Activated T-cell treated with anti-CD3 and anti-CD28 coated beads, Interleukin-2, amount 50 U/mL, for 4 hours (primary cell): ENCODE data around the gene HES4. TPM values are rescaled to one million over a fixed set of nuclear protein-coding genes. Genes with fewer than 3 reads are reported as not detected.
"Not testable (repeated sequence)": the region's sequence is repeated elsewhere in the genome, so short reads cannot be mapped to it uniquely, and the experiment has no call there.

Experiments
- ATAC-seq, 2 donors: fragments of 200-7000 bp; cut with Tn5 transposase; one replicate each; pipeline ENCODE4 v1.10.0; 2021
- DNase-seq: peaks from one replicate; pipeline ENCODE4 v3.0.0-alpha.2; 2020
- H3K27me3 Mint-ChIP-seq: one replicate; pipeline ENCODE4 v1.8.0; 2021; ENCODE audit warnings: low read depth, mixed read lengths
- H3K36me3 Mint-ChIP-seq: one replicate; pipeline ENCODE4 v1.8.0; 2022; ENCODE audit warnings: mixed read lengths; ENCODE audit not compliant: insufficient read depth
- H3K4me1 Mint-ChIP-seq: one replicate; pipeline ENCODE4 v1.8.0; 2021; ENCODE audit warnings: low read depth, mixed read lengths
- H3K4me3 Mint-ChIP-seq: one replicate; pipeline ENCODE4 v1.8.0; 2021; ENCODE audit warnings: mild to moderate bottlenecking, moderate library complexity, mixed read lengths
- H3K9me3 Mint-ChIP-seq: one replicate; pipeline ENCODE4 v1.8.0; 2021; ENCODE audit warnings: mixed read lengths
- total RNA-seq, 3 donors: library from RNA; stranded (reverse); gene quantifications; one replicate each; pipeline ENCODE4 v1.2.1, GENCODE V29; 2021

HES4 gene
- total RNA-seq, 3 donors from 2014 or later = 1.3 to 3.0 (median 2.7) TPM

DNA sequence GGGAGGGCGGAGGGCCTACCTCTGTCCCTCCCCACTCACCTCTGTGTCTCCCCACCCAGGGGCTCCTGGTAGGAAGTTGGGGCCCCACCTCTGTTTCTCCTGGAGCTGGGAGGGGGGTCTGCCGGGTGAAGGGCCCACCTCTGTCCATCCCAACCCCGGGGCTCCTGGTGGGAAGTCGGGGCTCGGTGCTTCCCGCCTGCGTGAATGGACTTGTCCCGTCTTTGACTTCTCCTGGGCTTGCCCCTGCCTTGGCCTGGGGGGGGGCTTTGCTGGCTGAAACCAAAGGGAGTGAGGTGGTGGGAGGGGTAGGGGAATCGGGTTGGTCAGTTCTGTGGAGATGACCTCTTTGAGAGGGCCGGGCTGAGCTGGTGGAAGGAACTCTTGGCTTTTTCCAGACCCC, 25.8 kb upstream of the HES4 start:
- ATAC-seq (no peak), DNase-seq (no peak)
- Mint-ChIP-seq H3K4me3 (no peak overlapping the region), H3K4me1 (peaks cover 1% of the 10 kb centered on the region), H3K36me3 (no peaks in the 10 kb centered on the region), H3K9me3 (no peaks in the 10 kb centered on the region), H3K27me3 (peaks cover 2% of the 10 kb centered on the region)

DNA sequence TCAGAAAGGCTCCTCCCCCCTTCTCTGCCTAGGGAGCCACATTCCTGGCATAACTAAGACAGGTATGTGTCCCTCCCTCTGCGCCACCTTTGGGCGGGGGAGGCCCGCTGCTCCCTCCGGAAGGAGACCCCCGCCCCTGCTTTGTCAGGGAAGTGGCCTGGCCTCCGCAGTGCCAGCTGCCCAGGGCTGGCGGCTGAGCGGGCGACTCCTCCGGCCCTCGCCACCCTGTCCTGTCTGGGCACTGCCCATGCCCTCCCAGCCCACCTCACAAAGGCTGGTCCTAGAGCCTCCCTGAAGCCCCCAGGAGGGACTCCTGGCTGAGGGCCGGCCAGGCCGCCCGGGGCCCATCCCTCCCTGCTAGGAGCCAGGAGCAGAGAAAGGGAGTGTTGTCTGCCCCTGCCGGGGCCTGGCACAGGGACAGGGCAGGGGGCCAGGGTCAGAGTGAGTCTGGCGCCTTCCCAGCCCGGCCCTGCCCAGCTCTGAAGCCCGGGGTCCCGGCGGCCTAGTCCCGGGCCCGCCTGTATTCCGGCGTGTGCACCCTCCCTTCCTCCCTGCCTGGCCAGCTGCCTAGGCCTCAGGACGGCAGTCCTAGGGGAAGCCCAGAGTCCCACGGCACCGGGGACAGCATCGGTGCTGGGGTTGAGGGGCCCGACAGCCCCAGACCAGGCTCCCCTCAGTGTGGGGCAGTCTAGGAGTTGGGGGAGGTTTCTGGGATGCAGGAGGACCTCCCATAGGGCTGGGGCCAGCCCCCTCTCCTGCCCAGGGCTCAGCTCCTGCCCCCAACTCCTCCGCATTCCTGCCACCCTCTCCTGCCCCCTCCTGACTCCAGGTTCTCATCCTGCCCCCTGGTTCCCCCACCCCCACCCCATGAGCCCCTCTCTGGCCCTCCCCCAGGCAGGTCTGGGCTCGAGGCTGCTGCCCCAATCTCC, 25.1 kb upstream of the HES4 start:
- Mint-ChIP-seq H3K4me1 (peaks cover 1% of the 10 kb centered on the region), H3K9me3 (no peaks in the 10 kb centered on the region), H3K36me3 (no peaks in the 10 kb centered on the region), H3K4me3 (no peak overlapping the region), H3K27me3 (peaks cover 2% of the 10 kb centered on the region)
- DNase-seq (no peak), ATAC-seq (no peak)

DNA sequence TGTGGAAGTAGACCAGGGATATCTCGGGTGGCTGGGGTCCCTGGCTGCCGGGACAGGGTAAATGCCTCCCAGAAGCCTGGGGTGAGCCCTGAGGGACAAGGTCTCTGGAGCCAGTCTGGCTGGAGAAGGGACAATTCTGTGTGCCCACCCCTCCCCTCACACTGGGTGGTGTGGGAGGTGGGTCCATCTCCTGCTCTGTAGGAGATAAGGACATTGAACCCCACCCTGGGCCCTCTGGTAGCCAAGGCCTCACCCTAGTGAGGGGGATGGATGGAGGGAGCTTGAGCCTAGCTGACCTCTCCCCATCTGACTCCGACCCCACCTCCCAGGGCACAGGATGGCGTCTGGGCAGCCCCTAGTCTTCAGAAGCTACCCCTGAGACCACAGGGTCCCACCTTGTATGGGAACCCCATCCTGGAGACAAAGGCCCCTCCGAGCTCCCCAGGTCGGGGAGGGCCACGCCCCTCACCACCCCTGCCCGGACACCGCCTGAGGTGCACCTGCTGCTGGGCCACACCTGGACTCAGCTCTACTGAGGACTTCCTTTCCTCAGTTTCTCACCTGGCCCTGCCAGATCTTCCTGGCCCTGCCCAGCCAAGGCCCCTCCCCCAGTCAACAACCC, 24.4 kb upstream of the HES4 start:
- no peak overlapping the region for H3K4me3 Mint-ChIP-seq
- no peaks in the 10 kb centered on the region for H3K9me3 Mint-ChIP-seq
- no peak for DNase-seq
- ATAC-seq = no peak
- H3K27me3 Mint-ChIP-seq = peaks cover 2% of the 10 kb centered on the region
- H3K4me1 Mint-ChIP-seq = peaks cover 1% of the 10 kb centered on the region
- H3K36me3 Mint-ChIP-seq = no peaks in the 10 kb centered on the region

DNA sequence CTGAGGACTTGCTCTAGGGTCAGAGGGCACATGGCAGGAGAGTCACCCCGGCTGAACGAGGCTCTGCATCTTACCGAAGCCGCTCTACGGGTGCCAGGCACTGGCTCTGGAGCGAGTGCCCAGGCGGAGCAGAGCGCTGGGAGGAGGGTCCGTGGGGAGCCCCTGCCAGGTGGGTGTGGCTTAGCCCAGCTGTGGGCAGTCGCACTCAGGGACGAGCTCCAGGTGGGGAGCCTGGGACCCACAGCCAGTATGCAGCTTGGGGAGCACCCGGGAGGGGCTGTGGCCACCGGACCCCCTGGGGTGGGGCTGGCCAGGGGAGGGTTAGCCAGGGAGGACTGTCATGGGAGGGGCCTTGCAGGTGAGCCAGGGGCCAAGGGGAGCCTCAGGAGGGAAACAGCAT, 23.8 kb upstream of the HES4 start:
- Mint-ChIP-seq H3K4me3 (no peak overlapping the region), H3K27me3 (peaks cover 2% of the 10 kb centered on the region), H3K36me3 (no peaks in the 10 kb centered on the region), H3K4me1 (peaks cover 5% of the 10 kb centered on the region), H3K9me3 (no peaks in the 10 kb centered on the region)
- ATAC-seq (no peak), DNase-seq (no peak)

DNA sequence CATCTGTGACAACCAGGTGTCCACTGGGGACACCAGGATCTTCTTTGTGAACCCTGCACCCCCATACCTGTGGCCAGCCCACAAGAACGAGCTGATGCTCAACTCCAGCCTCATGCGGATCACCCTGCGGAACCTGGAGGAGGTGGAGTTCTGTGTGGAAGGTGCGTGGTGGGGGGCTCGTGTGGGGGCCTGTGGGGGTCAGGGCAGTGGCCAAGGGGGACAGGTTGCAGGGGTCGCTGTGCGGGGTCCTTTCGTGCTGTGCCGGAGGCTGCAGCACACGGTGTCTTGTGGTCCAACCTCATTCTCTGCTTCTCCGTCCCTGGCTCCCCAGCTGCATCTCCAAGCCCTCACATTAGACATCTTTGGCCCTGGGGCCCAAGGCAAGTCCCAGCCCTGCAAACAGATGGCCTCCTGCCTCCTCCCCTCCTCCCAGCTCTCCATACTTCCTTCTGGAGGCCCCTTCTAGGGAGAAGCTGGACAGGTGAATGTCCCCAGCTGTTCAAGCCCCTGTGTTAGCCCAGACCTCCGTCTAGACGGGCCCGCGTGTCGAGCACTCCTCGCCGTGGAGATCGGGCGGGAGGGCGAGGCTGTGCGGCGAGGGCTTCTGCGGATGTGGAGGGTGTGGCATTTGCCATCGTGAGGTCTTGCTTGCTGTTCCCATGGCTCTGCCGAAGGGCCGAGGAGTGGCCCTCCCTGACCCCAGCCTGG, 22.6 kb upstream of the HES4 start:
- ATAC-seq (no peak), DNase-seq (no peak)
- Mint-ChIP-seq H3K4me3 (no peak overlapping the region), H3K4me1 (peaks cover 5% of the 10 kb centered on the region), H3K27me3 (peaks cover 2% of the 10 kb centered on the region), H3K36me3 (no peaks in the 10 kb centered on the region), H3K9me3 (no peaks in the 10 kb centered on the region)

DNA sequence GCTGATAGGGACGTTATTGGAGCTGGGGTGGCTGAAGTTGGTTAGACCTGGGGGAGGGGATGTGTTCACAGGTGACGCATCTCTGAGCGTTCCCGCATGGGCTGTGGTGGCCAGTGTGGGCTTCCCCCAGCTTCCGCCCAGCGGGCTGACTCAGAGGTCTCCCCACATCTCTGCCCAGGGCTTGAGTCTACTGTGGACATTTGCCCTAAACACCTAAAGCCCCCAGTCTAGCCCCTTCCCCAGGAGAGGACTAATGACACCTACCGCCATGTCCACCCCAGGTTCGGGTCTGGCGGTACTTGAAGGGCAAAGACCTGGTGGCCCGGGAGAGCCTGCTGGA, 22.0 kb upstream of the HES4 start:
- Mint-ChIP-seq H3K27me3 (no peaks in the 10 kb centered on the region), H3K4me1 (peaks cover 10% of the 10 kb centered on the region), H3K4me3 (no peak overlapping the region), H3K9me3 (no peaks in the 10 kb centered on the region), H3K36me3 (peaks cover 2% of the 10 kb centered on the region)
- DNase-seq (no peak), ATAC-seq (no peak)

DNA sequence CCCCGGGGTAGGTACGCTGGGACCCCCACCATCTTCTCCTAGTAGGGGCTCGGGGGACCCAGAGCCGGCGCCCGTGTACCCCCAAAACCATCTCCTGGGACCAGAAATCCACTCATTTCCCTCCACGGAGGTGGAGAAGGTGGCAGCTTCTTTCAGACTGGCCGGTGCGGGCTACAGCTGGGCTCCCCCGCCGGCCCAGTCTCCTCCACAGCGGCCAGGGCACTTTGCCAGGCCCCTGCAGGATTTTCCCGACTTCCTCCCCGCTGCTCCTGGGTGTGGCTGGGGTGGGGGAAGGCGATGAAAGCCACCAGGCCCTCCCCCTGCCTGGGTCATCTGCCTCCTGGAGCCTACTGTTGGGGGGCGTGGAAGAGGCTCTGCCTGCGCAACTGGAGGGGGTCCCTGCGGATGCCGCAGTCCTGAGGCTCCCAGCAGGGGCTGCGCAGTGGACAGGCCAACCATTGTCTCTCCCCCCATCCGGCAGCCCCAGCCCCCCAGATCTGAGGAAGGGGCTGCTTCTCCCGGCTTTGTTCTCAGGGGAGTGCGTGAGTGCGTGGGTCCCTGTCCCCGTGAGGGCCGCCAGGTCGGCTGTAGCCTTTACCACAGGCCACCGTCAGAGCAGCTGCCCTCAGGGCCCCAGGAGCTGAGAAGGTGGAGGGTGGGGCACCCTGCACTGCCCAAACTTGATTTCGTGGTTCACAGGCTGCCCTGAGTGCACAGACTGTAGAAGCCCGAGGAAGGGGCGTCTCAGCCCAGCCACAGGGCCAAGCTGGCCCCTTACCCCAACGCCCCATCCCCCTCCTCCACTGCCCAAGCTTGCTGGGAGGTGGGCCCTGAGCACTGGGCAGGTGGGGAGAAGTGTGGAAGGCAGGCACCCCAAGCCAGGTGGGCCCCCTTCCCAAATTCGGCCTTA, 21.4 kb upstream of the HES4 start:
- Mint-ChIP-seq H3K27me3 (no peaks in the 10 kb centered on the region), H3K4me1 (peaks cover 10% of the 10 kb centered on the region), H3K36me3 (peaks cover 2% of the 10 kb centered on the region), H3K4me3 (peak overlapping the region; percentile 42), H3K9me3 (no peaks in the 10 kb centered on the region)
- DNase-seq (no peak), ATAC-seq (no peak)

DNA sequence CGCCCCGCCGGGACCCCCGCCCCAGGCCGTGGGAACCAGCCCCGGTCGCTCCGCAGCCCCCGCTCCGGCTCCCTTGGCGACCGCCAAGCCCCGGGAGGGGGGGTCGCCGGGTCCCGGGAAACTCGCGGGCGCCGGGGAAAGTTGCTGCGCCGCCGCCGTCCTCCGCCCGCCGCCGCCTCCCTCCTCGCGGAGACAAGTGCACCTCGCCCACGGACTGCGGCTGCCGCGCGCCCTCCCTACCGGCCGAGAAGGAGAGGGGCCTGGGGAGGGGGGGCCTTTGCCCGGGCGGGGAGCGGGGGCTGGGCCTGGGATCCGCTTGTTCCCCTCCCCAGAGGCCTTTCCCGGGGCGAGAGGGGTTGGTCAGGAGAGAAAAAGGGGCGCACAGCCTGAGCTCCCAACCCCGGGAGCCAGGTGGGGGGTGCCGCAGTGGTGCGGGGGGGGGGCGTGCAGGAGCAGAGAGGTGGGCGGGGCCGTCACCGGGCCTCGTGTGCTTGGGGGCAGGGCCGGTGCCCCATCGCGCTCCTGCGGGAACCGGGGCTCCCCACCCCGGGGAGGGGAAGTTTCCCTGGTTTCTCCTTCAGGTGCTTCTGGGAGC, 20.6 kb upstream of the HES4 start:
- no peak overlapping the region for H3K4me3 Mint-ChIP-seq
- peak; percentile 47 for DNase-seq
- ATAC-seq = peak in 1 of 2 donors; percentile 23
- no peaks in the 10 kb centered on the region for H3K27me3 Mint-ChIP-seq
- peaks cover 10% of the 10 kb centered on the region for H3K4me1 Mint-ChIP-seq
- peaks cover 2% of the 10 kb centered on the region for H3K36me3 Mint-ChIP-seq
- no peaks in the 10 kb centered on the region for H3K9me3 Mint-ChIP-seq

DNA sequence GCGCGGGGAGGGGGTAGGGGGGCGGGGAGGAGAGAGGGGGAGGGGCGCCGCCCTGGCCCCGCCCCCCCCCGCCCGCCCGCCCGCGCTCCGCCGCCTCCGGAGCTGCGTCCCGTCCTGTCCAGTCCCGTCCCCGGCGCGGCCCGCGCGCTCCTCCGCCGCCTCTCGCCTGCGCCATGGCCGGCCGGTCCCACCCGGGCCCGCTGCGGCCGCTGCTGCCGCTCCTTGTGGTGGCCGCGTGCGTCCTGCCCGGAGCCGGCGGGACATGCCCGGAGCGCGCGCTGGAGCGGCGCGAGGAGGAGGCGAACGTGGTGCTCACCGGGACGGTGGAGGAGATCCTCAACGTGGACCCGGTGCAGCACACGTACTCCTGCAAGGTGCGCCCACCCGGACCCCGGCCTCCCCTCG, 20.1 kb upstream of the HES4 start, which contains the start of gene AGRN:
Gene AGRN, plus strand, starts transcription at position 121 of the 405 bp plus-strand sequence. Its CDS starts 53 bp downstream, at position 174.
- H3K4me3 Mint-ChIP-seq = peak within 1 kb of the TSS; percentile 64
- ATAC-seq = peak; percentile 35 to 41
- DNase-seq = no peak
- H3K36me3 Mint-ChIP-seq = peaks cover 2% of the 10 kb centered on the region
- H3K27me3 Mint-ChIP-seq = no peaks in the 10 kb centered on the region
- peaks cover 10% of the 10 kb centered on the region for H3K4me1 Mint-ChIP-seq
- H3K9me3 Mint-ChIP-seq = no peaks in the 10 kb centered on the region

DNA sequence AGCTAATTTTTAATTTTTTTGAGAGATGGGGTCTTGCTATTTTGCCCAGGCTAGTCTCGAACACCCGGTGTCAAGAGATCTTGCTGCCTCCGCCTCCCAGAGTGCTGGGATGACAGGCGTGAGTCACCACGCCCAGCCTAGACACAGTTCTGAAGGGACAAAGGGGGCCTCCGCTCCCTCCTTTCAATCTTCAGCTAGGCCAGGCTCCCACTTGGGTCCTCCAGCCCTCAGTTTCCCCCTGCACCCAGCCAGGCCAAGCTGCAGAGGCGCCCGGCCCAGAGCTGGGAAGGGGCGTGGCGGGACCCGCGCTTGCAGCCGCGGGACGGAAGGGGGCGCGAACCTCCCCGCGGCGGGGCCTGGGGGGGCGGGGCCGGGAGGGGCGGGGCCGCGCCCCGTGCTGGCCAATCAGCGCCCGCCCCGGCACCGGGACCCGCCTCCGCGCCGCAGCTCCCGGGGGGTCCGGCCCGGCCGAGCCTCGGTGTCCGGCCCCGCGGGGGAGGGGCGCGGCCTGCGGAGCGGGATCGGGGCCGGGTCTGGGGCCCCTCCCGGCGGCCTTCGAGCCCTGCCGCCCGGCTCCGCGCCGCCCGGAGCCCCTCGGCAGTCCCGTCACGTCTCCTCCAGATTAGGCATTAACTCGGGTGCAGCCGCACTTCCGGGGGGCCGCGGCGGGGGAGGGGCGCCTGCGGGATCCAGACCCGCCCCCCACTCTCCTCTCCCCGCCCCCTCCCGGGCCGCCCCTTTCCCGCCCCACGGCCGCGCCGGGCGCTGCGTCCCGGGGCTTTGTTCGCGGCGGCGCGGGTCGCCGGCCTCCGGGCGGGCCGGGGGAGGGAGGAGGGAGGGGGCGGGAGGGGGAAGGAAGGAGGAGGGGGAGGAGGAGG, 19.5 kb upstream of the HES4 start:
- H3K27me3 Mint-ChIP-seq = no peaks in the 10 kb centered on the region

DNA sequence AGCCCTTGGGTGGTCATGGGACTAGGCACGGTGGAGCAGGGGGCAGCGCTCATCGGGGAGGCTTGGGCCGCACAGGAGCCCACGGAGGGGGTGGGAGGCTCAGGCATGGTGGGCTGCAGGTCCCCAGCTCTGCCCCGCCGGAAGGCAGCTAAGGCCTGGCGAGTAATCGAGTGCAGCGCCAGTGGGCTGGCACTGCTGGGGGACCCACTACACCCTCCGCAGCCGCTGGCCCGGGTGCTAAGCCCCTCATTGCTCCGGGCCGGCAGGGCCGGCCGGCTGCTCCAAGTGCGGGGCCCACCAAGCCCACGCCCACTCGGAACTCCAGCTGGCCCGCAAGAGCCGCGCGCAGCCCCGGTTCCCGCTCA, 18.4 kb upstream of the HES4 start:
- H3K4me1 Mint-ChIP-seq = peaks cover 27% of the 10 kb centered on the region
- ATAC-seq, H3K4me3 Mint-ChIP-seq, H3K9me3 Mint-ChIP-seq, H3K36me3 Mint-ChIP-seq, DNase-seq, H3K27me3 Mint-ChIP-seq: not testable (repeated sequence)

More for the DNA sequence above, 19.5 kb upstream of the HES4 start:
- H3K4me1 Mint-ChIP-seq = peaks cover 16% of the 10 kb centered on the region
- DNase-seq (peak; percentile 73), ATAC-seq (peak; percentile 82 to 84)
- peak overlapping the region; percentile 64 for H3K4me3 Mint-ChIP-seq
- peaks cover 2% of the 10 kb centered on the region for H3K36me3 Mint-ChIP-seq
- H3K9me3 Mint-ChIP-seq = no peaks in the 10 kb centered on the region

DNA sequence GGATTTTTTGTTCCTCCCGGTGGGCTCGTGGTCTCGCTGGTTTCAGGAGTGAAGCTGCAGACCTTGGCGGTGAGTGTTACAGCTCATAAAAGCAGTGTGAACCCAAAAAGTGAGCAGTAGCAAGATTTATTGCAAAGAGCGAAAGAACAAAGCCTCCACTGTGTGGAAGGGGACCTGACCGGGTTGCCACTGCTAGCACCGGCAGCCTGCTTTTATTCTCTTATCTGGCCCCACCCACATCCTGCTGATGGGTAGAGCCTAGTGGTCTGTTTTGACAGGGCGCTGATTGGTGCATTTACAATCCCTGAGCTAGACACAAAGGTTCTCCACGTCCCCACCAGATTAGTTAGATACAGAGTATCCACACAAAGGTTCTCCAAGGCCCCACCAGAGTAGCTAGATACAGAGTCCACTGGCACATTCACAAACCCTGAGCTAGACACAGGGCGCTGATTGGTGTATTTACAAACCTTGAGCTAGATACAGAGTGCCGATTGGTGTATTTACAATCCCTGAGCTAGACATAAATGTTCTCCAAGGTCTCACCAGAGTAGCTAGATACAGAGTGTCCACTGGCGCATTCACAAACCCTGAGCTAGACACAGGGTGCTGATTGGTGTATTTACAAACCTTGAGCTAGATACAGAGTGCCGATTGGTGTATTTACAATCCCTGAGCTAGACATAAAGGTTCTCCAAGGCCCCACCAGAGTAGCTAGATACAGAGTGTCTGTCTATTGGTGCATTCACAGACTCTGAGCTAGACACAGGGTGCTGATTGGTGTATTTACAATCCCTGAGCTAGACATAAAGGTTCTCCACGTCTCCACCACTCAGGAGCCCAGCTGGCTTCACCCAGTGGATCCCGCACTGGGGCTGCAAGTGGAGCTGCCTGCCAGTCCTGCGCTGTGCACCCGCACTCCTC, 17.8 kb upstream of the HES4 start:
- not testable (repeated sequence) for DNase-seq, ATAC-seq, H3K4me3 Mint-ChIP-seq, H3K36me3 Mint-ChIP-seq, H3K9me3 Mint-ChIP-seq, H3K27me3 Mint-ChIP-seq
- H3K4me1 Mint-ChIP-seq = peaks cover 33% of the 10 kb centered on the region
